NCI-H460 (cell line): Measurements from ENCODE around the gene CACNA1A. TPM values are rescaled to one million over a fixed set of nuclear protein-coding genes. Genes with fewer than 3 reads are reported as not detected.
A peak's percentile ranks its signal among the peaks of the same experiment; 100 is the strongest.

Source experiments
- DNase-seq: peaks from one replicate; pipeline ENCODE4 v3.0.0-alpha.2; 2016; ENCODE audit warnings: low read depth; ENCODE audit errors: extremely low read depth
- total RNA-seq: library from RNA; depleted of rRNA; stranded (reverse); fragments of >200 nt; shearing (Covaris generic); gene quantifications from 2 replicates; pipeline ENCODE4 v1.2.3, GENCODE V29; 2014

Gene CACNA1A
- total RNA-seq, 1 experiment from 2014 or later = not detected

DNA sequence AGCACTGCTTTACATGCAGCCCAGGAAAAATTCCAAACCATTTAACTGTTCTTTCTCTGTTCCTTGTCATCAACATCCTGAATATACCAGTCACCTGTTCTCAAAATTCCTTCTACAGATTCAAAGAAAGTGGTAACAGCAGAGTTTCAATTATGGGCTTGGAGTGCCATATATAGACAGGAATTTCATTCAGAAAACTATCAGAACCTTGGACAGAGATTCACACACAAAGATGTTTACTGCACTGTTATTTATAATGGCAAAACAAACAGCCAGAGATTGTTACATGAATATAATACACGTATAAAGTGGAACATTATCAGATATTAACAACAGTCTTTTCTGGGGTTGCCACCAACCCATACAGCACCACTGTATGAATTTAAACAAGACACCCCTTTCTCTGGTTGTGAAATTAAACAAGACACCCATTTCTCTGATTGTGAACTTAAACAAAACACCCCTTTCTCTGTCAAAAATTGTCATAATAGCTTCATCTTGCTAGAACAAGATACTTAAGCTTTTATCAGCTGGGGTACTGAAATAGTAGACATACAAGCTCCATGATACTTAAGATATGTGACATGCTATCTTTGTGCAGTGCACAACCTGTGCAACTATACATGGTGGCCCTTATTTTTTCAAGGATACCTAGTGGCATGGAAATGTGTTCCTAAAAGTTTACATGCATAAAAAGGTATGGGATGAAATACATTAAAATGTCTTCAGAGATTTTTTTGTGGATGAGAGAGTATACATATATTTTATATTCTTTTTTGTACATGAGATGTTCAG is 12.6 kb downstream of the CACNA1A start:
- no peak for DNase-seq

DNA sequence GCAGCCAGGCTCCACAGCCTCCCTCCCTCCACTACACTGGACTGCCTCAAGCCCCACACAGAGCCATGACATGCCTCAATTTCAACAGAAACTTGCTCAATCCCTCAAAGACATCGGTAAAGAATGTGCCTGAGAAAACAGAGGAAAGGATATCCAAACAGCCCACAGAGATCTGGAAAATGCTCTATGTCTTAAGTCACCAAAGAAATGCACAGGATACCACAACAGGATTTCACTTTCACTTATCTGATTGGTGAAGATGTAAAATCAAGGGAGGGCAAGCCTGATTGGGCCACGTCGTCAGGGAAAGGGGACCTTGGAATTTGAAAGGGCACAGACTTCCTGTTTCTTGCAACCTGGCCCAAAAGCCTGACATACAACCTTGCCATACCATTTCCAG is 14.2 kb downstream of the CACNA1A start:
- DNase-seq = no peak

DNA sequence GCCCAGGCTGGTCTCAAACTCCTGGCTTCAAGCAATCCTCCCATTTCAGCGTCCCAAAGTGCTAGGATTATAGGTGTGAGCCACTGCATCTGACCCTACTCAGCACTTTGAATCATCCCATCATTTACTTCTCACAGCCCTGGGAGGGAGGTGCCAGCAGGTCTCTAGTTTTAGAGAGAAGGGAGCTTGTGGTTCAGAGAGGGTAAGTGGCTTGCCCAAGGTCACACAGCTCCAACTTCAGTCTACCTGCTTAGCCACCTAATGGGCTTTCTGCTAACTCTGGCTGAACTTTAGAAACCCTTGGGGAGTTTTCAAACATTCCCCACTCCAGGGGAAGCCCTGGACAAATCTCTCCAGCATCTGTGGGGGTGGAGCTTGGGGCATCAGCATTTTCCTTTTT is 18.3 kb downstream of the CACNA1A start:
- no peak for DNase-seq

DNA sequence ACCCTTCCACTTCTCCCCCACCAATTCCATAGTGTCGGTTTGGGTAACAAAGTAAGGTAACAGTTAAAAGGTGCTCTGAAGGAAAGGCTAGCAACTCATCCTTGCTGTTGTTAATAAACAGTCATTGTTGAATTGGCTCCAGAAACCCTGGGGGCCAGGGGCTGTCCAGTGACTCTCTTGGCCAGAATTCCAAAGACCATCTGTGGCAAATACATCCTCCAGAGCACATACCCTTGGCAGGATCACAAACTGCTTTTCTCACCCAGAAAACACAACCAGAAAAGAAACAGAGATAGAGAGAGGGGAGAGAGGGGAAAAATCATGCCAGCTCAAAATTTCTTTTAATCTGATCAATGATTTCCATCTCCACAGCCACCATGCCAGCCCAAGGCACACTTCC is 22.1 kb downstream of the CACNA1A start:
- DNase-seq = no peak

DNA sequence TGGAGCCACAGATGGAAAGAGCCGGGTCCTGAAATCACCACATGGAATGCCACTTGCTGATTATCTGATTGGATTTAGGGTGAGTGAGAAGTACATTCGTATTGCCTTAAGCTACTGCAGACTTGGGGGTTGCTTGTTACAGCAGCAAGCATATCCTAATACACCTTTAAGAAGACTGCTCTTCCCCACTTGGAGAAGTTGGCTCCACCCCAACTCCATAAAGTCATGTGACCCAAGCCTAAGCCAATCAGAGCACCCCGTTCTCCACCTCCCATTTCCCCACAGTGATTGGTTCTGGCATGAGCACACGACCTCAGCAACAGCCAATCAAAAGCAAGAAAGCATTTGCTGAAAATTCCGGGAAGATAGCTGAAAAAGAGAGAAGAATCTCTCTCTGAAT is 23.1 kb downstream of the CACNA1A start:
- no peak for DNase-seq

DNA sequence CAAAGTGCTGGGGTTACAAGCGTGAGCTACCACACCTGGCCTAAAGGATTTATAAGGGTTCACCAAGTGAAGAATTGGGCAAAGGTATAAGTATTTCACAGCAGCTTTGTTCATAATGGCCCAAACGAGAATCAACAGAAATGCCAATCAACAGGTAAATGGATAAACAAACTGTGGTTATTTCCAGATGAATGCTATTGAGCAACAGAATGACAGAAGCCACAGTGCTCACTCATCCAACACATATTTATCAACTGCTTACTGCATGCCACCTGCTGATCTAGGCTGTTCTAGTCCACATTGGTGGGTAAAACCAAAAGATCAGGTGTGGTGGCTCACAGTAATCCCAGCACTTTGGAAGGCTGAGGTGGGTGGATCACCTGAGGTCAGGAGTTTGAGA is 27.7 kb downstream of the CACNA1A start:
- no peak for DNase-seq

DNA sequence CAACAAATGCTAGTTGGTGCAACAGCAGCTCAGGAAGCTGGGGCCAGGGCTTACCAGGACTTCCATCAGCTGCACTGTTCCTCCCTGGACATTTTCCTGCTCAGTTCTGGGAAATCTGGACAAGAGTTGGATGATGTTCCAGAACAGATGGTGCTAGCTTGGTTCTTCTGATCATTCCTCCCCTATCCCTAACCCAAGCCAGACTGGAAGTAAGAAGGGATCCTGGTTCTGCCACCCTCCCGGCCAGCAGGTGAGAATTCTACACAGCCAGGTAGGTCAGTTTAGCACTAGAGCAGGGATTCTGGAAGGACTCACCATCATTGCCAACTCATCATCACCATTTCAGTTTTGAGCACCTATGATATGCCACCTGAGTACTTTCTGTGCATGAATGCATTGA is 30.2 kb downstream of the CACNA1A start:
- DNase-seq = no peak

DNA sequence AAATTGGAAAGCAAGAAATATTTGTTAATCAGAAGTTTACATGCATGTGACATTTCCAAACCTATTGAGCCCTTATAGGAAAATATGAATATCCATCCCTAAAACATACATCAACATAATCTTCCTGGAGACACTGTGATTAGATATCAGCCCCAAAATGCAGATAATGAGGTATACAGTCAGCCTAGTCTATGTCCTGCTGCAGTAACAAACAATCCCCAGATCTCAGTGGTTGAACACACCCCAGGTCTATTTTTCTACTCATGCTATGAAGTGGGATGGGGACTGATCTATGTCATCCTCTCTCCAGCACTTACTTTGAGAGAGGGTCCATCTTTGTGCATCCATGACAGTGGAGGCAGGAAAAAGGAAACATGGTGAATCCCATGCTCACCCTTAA is 31.2 kb downstream of the CACNA1A start:
- no peak for DNase-seq

DNA sequence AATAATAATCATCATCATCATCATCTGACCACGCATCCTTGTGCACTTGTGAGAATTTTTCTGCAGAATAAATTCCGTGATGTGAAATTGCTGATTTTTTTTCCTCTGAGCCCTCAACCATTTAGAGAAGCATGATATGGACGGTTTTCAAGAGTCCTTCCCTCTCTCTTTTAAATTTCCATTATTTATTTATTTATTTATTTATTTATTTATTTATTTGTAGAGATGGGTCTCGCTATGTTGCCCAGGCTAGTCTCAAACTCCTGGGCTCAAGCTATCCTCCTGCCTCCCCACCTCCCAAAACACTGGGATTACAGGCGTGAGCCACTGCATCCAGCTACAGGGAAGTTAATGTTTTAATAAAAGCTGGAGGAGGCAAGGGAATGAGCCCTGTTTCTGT is 39.6 kb downstream of the CACNA1A start:
- DNase-seq = no peak

DNA sequence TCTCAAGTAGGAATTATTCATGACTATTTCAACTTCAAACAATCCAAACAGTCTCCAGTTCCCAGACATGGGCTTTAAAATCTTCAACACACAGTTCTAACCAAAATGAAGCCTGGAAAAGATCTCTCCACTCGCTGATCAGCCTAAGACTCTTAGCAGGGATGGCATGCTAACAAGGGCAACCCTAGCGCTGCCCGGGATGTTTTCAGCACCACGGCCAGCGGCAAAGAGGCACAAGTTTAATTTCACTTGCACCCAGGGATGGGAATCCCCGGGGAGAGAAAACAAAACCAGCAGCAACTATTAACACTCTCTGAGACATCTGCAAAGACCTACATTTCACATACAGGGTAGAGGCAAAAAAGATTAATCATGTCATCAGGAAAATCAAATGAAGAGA is 43.0 kb downstream of the CACNA1A start:
- peak; percentile 8 for DNase-seq

DNA sequence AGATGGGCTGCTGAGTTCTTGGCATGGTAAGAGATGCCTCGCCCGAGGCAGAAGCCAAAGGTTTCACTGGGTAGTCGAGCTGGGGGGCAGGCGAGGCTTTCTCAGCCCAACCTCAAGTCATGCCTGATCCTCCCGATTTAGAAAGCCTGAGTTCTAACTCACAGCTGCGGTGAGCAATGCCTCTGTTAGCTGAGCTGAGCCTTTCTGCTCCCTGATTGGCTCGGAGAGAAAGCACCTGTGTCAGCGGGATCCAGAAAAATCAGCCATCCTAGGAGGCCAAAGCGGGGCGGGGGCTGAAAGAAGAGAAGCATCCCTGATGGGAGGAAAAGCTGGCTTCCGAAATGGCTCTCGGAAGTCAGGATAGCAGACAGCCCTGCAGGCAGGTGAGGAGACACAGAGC is 44.7 kb downstream of the CACNA1A start:
- DNase-seq = no peak

DNA sequence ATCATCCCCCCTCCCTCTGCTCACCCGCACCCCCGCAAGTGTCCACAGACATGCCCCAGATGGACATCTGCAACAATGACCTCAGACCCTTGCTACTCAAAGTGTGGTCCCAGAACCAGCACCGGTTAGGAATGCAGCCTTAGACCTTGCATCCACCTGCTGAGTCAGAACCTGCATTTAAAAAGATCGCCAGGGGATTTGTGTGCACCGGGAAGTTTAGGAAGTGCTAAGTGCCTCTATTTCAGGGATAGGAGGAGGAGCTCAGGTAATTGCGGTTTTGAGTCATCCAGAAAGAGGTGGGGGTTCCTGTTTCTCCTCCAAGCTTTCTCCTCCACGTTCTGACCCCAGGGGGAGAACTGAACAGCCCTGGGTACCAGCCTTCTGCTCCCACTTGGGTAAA is 46.2 kb downstream of the CACNA1A start:
- DNase-seq = no peak

DNA sequence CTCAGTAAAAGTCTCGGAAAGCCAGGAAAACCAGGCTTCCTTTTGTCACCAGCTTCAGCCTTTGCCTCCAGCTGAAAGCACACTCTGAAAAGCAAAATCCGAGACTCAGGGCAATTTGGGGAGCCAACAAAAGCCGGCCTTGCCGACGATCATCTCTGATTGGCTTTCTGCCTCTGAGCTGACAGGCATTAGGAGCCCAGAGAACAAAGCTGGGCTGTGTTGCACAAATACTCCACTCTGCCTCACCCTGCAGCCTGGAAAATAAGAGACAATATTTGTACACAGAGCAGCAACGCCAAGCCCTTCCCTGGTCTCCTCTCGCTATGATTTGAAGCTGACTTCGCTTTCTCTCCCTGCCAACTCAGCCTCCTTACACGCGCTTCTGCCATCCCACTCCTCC is 46.9 kb downstream of the CACNA1A start:
- no peak for DNase-seq

DNA sequence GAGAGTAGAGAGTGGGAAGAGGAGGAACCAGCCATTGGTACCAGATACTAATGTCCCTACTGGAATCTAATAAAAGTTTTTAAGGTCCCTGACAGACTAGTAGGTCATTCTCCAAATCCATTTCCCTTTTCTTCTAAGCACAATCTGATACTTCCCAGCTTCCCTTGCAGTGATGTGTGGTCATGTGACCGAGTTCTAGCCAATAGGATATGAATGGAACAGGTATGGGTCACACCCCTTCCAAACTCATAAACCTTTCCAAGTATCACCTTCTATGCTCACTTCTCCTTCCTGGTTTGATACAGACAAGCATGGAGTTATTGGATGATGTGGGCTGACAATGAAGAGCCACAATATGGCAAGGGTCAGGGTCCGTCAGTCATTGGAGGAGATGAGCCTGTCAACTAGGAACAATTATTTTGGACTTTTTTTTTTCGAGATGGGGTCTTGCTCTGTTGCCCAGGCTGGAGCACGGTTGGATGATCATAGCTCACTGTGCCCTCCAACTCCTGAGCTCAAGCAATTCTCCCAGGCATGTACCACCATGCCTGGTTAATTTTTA is 54.8 kb downstream of the CACNA1A start:
- no peak for DNase-seq

DNA sequence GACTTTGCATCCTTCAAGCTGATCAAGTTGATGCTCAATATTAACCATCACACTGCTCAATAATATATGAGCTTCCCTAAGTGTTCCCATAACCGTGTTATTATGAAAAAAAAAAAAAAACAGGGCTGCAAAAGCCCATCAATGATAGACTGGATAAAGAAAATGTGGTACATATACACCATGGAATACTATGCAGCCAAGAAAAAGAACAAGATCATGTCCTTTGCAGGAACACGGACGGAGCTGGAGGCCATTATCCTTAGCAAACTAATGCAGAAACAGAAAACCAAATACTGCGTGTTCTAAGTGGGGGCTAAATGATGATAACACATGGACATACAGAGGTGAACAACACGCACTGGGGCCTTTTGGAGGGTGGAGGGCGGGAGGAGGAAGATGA is 58.3 kb downstream of the CACNA1A start:
- DNase-seq = no peak

DNA sequence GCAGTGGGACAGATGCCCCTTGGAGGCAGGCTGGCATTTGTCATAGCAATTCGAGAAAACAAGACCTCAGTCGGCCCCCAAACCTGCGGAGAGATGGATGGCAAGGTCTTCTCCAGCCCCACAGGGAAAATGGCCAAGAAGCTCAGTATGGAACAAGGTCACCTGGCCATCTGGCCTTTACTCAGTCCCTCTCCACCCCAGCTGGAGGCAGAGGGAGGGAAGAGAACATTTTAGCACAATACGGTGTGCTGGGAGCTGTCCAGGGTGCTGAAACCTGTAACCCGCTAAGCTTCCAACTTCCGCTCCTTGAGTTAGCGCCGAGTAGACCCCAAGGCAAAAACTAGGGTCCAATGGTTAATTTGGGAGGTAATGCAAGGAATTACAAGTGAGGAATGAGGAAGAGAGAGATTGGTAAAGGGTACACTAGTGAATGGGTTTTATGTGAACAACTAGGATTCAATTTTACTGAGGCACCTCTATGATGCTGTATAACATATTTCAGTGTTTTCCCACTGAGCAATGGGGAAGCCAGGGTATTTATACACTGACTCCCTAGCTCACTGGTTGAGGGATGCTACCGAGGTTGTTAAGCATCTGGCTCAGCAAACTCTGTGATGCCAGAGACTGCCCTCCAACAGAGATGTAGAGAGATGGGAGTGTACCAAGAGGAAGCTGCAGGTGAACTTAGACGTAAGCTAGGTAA is 64.3 kb downstream of the CACNA1A start:
- peak; percentile 25 for DNase-seq

DNA sequence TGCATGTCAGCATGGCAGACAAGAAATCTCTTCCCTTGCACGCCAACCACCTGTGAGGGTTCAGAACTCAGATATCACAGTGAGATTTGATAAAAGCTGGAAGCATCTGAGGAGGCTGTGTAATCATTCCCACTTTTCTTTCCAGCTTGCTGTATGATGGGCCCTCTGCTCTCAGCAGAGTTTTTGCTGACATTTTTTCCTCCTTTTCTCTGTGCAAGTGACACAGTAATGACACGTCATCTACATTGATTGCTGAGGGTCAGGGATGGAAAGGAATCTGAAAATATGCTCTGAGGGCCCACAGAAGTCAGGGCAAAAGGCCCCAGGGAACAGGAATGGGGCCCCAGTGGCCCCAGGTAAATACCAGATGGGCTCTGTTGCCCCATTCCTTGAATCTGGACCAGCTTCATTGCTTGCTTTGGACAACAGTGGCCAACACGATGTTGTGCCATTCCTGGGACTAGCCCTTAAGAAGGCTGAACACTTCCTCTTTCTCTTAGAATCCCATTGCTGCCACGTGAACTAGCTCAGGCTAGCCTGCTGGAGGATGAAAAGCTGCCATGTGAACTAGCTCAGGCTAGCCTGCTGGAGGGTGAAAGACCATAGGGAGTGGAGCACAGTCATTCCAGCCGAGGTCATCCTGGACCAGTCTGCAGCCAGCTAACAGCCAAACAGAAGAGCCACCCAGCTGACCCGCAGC is 68.2 kb downstream of the CACNA1A start:
- DNase-seq = no peak

DNA sequence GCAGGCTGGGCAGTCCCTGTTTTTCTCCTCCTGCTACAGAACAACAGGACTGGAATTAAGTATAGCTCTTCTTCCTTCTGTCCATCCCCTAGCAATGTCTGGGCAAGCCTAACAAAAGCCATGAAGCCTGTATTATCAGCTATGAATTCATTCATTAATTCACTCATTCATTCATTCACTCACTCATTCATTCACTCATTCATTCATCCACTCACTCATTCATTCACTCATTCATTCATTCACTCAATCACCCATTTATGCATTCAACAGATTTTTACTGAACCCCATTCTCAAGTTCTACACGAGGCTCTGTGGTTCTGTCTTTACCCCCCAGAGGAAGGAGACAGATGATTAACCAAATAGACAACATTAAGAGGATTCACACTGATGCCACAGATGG is 69.9 kb downstream of the CACNA1A start:
- DNase-seq = no peak

DNA sequence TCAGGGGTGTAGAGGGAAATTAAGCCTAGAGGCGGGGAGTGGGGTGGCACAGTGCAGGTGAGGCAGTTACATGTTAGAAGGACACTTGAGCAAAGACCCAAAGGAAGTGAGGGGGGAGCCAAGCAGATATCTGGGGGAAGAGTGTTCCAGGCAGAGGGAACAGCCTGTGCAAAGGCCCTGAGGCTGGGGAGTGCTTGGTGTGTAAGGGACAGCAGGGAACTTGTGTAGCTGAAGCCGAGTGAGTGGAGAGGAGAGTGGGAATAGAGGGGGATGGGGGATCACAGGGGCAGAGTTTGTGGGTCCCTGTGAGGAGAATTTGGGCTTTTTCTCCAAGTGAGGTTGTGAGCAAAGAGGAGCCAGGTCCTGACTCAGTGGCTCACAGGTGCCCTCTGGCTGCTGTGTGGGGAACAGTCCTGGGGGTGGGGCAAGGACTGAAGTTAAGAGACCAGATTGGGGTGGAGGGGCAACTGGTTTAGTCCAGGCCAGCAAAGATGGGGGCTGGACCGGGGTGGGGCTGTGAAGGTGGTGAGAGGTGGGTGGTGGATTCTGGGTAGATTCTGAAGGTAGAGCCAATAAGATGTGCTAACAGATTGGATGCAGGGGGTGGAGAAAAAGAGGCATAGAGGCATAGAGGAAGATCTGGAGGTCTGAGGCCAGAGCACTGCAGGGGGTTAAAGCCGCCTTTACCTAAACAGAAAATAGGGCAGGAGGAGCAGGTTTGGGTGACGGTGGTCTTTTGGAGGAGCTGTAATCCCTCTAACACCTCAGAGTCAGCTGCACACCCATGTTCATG is 75.3 kb downstream of the CACNA1A start:
- peak; percentile 21 for DNase-seq

DNA sequence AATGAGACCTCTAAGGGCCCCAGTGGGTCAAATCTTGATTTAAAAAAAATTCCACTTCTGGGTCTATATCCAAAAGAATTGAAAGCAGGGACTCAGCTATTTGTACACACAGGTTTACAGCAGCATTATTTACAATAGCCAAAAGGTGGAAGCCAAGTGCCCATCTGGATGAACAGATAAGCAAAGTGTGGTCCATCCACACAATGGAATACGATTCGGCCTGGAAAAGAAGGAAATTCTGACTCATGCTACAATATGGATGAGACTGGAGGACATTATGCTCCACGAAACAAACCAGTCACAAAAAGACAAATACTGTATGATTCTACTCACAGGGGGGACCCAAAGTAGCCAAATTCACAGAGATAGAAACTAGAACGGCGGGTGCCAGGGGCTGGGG is 76.7 kb downstream of the CACNA1A start:
- DNase-seq = no peak

DNA sequence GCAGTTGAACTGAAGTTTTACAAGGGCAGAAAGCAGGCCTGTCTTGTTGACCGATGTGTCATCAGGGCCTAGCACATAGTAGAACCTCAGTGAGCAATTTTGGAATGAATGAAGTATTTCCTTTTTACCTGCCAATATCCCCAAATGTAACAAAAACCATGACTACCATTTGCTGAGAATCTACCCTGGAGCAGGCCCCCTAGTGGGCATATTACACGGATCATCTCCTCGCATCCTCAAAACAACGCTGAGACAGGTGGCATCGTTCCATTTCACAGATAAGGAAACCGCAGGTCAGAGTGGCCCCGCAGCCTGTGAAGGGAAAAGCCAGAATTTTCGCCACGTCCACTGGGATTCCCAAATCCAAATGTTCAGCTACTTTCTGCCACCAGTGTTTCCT is 77.9 kb downstream of the CACNA1A start:
- DNase-seq = no peak
